ENCODE results near the gene PDE4D.
A peak's percentile ranks its signal among the peaks of the same experiment; 100 is the strongest.

Gene PDE4D

DNA sequence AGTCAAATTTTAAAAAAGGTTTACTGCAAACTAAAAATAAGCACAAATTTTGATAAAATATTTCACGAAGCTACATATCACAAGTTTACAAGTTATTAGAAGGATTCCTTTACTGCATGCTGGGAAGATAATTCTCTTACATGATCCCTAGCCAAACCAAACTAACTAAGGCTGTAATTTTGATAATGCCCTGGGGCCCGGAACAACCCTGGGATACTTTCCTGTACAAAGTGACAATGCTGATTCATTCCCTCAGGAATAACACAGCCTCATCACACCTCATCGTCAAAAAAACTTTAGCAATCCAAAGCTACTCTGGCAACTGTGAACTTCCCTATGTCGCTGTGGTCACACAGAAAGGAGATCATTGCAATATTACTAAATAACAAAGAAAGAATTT lies 907.8 kb downstream of the PDE4D start:
- Histone ChIP-seq H3K36me3 (no peaks in the 10 kb centered on the region), H3K27me3 (ENCODE audit: insufficient read depth, low read depth, severe bottlenecking) (no peaks in the 10 kb centered on the region), H3K27ac (no peak overlapping the region), H3K4me3 (ENCODE audit: low read depth, low read length) (no peak overlapping the region), H3K9me3 (ENCODE audit: severe bottlenecking) (no peaks in the 10 kb centered on the region)
- no peak for TF ChIP-seq CTCF (IDR thresholded peaks at IDR 0.05; ENCODE audit: low read depth, low read length)
- no peak for DNase-seq

GRCh38 chr5:58985311-58985710 lies 908.2 kb downstream of the PDE4D start:
- no peaks in the 10 kb centered on the region for H3K36me3 ChIP-seq

DNA sequence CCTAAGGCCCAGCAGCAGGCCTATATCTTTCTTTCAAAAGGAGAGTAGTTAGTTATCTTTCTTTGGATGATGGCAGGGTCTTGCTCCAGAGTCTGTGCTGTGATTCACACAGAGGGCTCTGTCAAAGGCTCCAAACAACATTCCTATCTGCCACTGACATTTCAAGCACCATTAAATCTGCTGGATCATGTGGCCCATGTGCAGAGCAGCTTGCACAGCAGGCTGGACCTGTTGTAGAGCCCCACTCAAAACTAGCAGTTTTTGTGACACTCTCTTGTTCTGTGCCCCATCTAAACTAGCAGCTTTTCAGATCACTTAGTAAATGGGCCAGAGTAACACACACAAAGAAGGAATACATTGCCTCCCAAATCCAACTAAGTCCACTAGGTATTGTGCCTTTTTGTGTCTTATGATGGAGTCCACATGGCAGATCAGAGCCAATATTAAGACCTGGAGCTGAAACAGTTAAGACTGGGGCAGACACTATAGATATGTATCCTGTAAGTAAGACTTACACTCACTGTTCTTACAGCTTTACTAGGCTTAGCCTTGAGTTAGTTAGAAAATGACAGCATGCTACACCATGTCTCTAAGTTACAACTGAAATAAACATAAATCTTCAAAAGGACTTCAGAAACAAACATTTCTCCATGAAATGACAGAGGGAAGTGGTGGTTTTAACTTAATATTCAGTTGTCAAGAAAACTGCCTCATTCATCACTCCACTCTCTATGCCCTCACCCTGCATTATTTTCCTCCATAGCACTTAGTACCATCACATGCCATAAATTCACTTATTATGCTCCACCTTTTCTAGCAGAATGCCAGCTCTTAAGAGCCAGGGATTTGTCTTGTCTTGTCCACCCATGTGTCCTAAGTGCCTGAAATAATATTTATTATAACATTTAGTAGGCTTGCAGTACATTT lies 909.7 kb downstream of the PDE4D start:
- Histone ChIP-seq H3K27me3 (ENCODE audit: insufficient read depth, low read depth, severe bottlenecking) (no peaks in the 10 kb centered on the region), H3K9me3 (ENCODE audit: severe bottlenecking) (no peaks in the 10 kb centered on the region), H3K4me3 (ENCODE audit: low read depth, low read length) (no peak overlapping the region), H3K27ac (no peak overlapping the region), H3K36me3 (no peaks in the 10 kb centered on the region)
- no peak for DNase-seq
- no peak for TF ChIP-seq CTCF (IDR thresholded peaks at IDR 0.05; ENCODE audit: low read depth, low read length)

More at GRCh38 chr5:58985311-58985710, 908.2 kb downstream of the PDE4D start:
- DNase-seq = peak; percentile 43
- Histone ChIP-seq H3K27me3 (ENCODE audit: insufficient read depth, low read depth, severe bottlenecking) (no peaks in the 10 kb centered on the region), H3K4me3 (ENCODE audit: low read depth, low read length) (no peak overlapping the region), H3K27ac (no peak overlapping the region; the same call in 1 of the 2 replicates), H3K9me3 (ENCODE audit: severe bottlenecking) (no peaks in the 10 kb centered on the region)
- no peak for TF ChIP-seq CTCF (IDR thresholded peaks at IDR 0.05; ENCODE audit: low read depth, low read length)

DNA sequence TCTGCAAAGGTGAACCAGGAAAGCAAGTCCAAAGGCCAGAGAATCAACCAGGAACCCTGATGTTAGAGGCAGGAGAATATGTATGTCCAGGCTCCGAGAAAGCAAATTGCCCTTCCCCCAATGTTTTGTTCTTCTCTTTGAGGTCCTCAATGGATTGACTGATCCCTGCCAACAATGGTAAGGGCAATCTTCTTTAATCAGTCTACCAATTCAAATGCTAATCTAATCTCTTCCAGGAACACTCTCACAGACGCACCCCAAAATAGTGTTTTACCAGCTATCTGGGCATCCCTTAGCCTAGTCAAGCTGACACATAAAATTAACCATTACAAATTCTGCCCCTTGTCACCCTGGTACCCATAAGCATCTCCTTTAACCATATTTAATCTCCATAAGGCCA lies 912.6 kb downstream of the PDE4D start:
- H3K36me3 ChIP-seq = no peaks in the 10 kb centered on the region
- no peak overlapping the region for H3K27ac ChIP-seq
- TF ChIP-seq CTCF (IDR thresholded peaks at IDR 0.05; ENCODE audit: low read depth, low read length) = no peak

DNA sequence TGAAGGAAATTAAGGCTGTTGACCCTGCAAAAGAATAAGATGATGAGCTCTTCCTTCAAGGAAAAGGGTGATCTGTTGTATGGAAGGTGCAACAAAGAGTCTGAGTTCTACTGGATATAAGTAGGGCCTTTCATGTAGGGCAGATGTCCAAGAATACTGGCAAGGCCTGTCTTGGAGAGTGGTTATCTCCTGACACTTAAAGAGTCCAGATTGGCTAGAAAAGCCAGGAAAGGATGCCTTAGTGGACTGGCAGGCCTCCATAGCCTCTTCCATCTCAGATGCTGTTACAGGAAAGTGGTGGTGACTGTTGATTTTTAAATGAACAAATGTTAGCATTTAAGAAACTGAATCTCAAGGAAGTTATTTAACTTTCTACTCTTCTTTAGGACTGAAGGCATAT lies 914.4 kb downstream of the PDE4D start:
- TF ChIP-seq CTCF (IDR thresholded peaks at IDR 0.05; ENCODE audit: low read depth, low read length) = no peak
- DNase-seq = no peak
- H3K27me3 ChIP-seq (ENCODE audit: insufficient read depth, low read depth, severe bottlenecking) = no peaks in the 10 kb centered on the region
- no peaks in the 10 kb centered on the region; the same call in 1 of the 2 replicates for H3K36me3 ChIP-seq
- H3K27ac ChIP-seq = no peak overlapping the region
- no peaks in the 10 kb centered on the region for H3K9me3 ChIP-seq (ENCODE audit: severe bottlenecking)
- H3K4me3 ChIP-seq (ENCODE audit: low read depth, low read length) = no peak overlapping the region

More for the DNA sequence above, 912.6 kb downstream of the PDE4D start:
- H3K9me3 ChIP-seq (ENCODE audit: severe bottlenecking) = no peaks in the 10 kb centered on the region
- DNase-seq = no peak
- H3K27me3 ChIP-seq (ENCODE audit: insufficient read depth, low read depth, severe bottlenecking) = no peaks in the 10 kb centered on the region
- no peak overlapping the region for H3K4me3 ChIP-seq (ENCODE audit: low read depth, low read length)
